SK-N-SH treated with all-trans-retinoic acid at 6 μM for 48 hours (cell line): Measurements from ENCODE around the gene ACVR1B.

ENCODE experiments used
- ATAC-seq: fragments of 200-7000 bp; cut with Tn5 transposase; 3 replicates; pipeline ENCODE4 v1.9.1; 2020; ENCODE audit warnings: mild to moderate bottlenecking, moderate library complexity
- ARNTL ChIP-seq: fragments of 450-650 bp; formaldehyde crosslinking; IDR thresholded peaks from 2 replicates; pipeline ENCODE4 v1.5.0; 2020; ENCODE audit warnings: low read depth, mild to moderate bottlenecking, moderate library complexity, borderline replicate concordance
- CREB5 ChIP-seq: fragments of 250-450 bp; sonication (Bioruptor Pico); IDR thresholded peaks from 2 replicates; pipeline ENCODE4 v1.5.1; 2020; ENCODE audit warnings: low read depth, mild to moderate bottlenecking, moderate library complexity
- CSRNP3 ChIP-seq: fragments of 250-450 bp; sonication (Bioruptor Pico); IDR thresholded peaks from 2 replicates; pipeline ENCODE4 v1.5.1; 2021; ENCODE audit warnings: mild to moderate bottlenecking, moderate library complexity
- GLIS3 ChIP-seq: fragments of 250-450 bp; sonication (Bioruptor Pico); IDR thresholded peaks from 2 replicates; pipeline ENCODE4 v1.5.0; 2020; ENCODE audit warnings: mild to moderate bottlenecking, moderate library complexity
- ISL1 ChIP-seq: fragments of 250-450 bp; sonication (Bioruptor Pico); IDR thresholded peaks from 2 replicates; pipeline ENCODE4 v2.1.2; 2022; ENCODE audit warnings: mild to moderate bottlenecking, moderate library complexity
- OSR1 ChIP-seq: fragments of 250-450 bp; sonication (Bioruptor Pico); IDR thresholded peaks from 2 replicates; pipeline ENCODE4 v1.8.0; 2022; ENCODE audit warnings: moderate library complexity, mild to moderate bottlenecking, inconsistent platforms
- PATZ1 ChIP-seq: fragments of 250-450 bp; sonication (Bioruptor Pico); IDR thresholded peaks from 2 replicates; pipeline ENCODE4 v1.8.0; 2020; ENCODE audit warnings: mild to moderate bottlenecking, moderate library complexity, borderline replicate concordance
- POU6F1 ChIP-seq: fragments of 250-450 bp; sonication (Bioruptor Pico); IDR thresholded peaks from 2 replicates; pipeline ENCODE4 v1.8.0; 2021; ENCODE audit warnings: low read depth, mild to moderate bottlenecking, moderate library complexity, borderline replicate concordance
- RARB ChIP-seq: fragments of 250-450 bp; sonication (Bioruptor Pico); IDR thresholded peaks from 2 replicates; pipeline ENCODE4 v1.8.0; 2021; ENCODE audit warnings: mild to moderate bottlenecking, moderate library complexity
- SNAI2 ChIP-seq: fragments of 250-450 bp; sonication (Bioruptor Pico); IDR thresholded peaks from 2 replicates; pipeline ENCODE4 v1.5.0; 2020; ENCODE audit warnings: mild to moderate bottlenecking, moderate library complexity
- TCF4 ChIP-seq: fragments of 250-450 bp; sonication (Bioruptor Pico); IDR thresholded peaks from 2 replicates; pipeline ENCODE4 v1.8.0; 2021; ENCODE audit warnings: mild to moderate bottlenecking, moderate library complexity, borderline replicate concordance
- TOX ChIP-seq: fragments of 250-450 bp; sonication (Bioruptor Pico); IDR thresholded peaks from 2 replicates; pipeline ENCODE4 v1.8.0; 2021; ENCODE audit warnings: mild to moderate bottlenecking, moderate library complexity, borderline replicate concordance
- TSHZ2 ChIP-seq: fragments of 250-450 bp; sonication (Bioruptor Pico); IDR thresholded peaks from 2 replicates; pipeline ENCODE4 v1.5.0; 2020; ENCODE audit warnings: mild to moderate bottlenecking, moderate library complexity
- ZC3H10 ChIP-seq: fragments of 250-450 bp; sonication (Bioruptor Pico); IDR thresholded peaks from 2 replicates; pipeline ENCODE4 v1.5.1; 2021; ENCODE audit warnings: mild to moderate bottlenecking, moderate library complexity
- ZFP3 ChIP-seq: fragments of 250-450 bp; sonication (Bioruptor Pico); IDR thresholded peaks from 2 replicates; pipeline ENCODE4 v1.5.0; 2020; ENCODE audit warnings: mild to moderate bottlenecking, moderate library complexity
- ZFP30 ChIP-seq: fragments of 450-650 bp; formaldehyde crosslinking; IDR thresholded peaks from 2 replicates; pipeline ENCODE4 v1.5.0; 2022; ENCODE audit warnings: mild to moderate bottlenecking, moderate library complexity
- ZNF565 ChIP-seq: fragments of 450-650 bp; formaldehyde crosslinking; conservative IDR thresholded peaks from 2 replicates; pipeline ENCODE4 v1.5.0; 2020; ENCODE audit warnings: low read depth, mild to moderate bottlenecking, moderate library complexity
- ZNF70 ChIP-seq: fragments of 450-650 bp; formaldehyde crosslinking; IDR thresholded peaks from 2 replicates; pipeline ENCODE4 v1.5.0; 2020; ENCODE audit warnings: mild to moderate bottlenecking, moderate library complexity
- ZNF8 ChIP-seq: fragments of 450-650 bp; formaldehyde crosslinking; IDR thresholded peaks from 2 replicates; pipeline ENCODE4 v1.5.0; 2020; ENCODE audit warnings: mild to moderate bottlenecking, moderate library complexity

ACVR1B gene

GRCh38 chr12:51917041-51917590, 34.4 kb upstream of the ACVR1B start:
- no peak for ATAC-seq
- TF ChIP-seq OSR1 (CRISPR knock-in tag), result no peak
- no peak for TF ChIP-seq ZNF565
- no peak for TF ChIP-seq ZFP3 (CRISPR knock-in tag)
- no peak for TF ChIP-seq ZNF70 (CRISPR knock-in tag)
- TF ChIP-seq ZC3H10, result no peak
- TF ChIP-seq SNAI2, result no peak
- no peak for TF ChIP-seq TOX (CRISPR knock-in tag)
- TF ChIP-seq ISL1 (CRISPR knock-in tag), result no peak
- TF ChIP-seq PATZ1 (CRISPR knock-in tag), result no peak
- TF ChIP-seq POU6F1 (CRISPR knock-in tag), result no peak
- TF ChIP-seq ZFP30 (CRISPR knock-in tag), result no peak
- TF ChIP-seq TSHZ2 (CRISPR knock-in tag), result no peak
- TF ChIP-seq, all 23 proteins: peak for 0

GRCh38 chr12:51917746-51918453, 33.6 kb upstream of the ACVR1B start:
- TF ChIP-seq CREB5 (CRISPR knock-in tag) (no peak), ZNF8 (CRISPR knock-in tag) (no peak), GLIS3 (no peak), CSRNP3 (CRISPR knock-in tag) (no peak), POU6F1 (CRISPR knock-in tag) (no peak), OSR1 (CRISPR knock-in tag) (no peak), RARB (no peak), ARNTL (CRISPR knock-in tag) (no peak), ZNF565 (no peak)
- no peak for ATAC-seq

GRCh38 chr12:51920046-51920445, 31.5 kb upstream of the ACVR1B start:
- ATAC-seq, result no peak
- TF ChIP-seq ZNF70 (CRISPR knock-in tag) (no peak), TSHZ2 (CRISPR knock-in tag) (no peak), PATZ1 (CRISPR knock-in tag) (no peak), CREB5 (CRISPR knock-in tag) (no peak), ZC3H10 (no peak), TCF4 (CRISPR knock-in tag) (no peak), ZFP3 (CRISPR knock-in tag) (no peak)
